GM19438 (cell line): ENCODE data around the gene CPNE2.

Source experiments
- ATAC-seq: cut with Tn5 transposase; IDR thresholded peaks from one replicate; pipeline ENCODE4 v1.9.1; 2021; ENCODE audit warnings: low read depth; ENCODE audit not compliant: unreplicated experiment

Gene CPNE2

GRCh38 chr16:57159447-57159846 is 67.1 kb downstream of the CPNE2 start:
- ATAC-seq = no peak

GRCh38 chr16:57163842-57164241 is 71.5 kb downstream of the CPNE2 start:
- ATAC-seq = no peak

DNA sequence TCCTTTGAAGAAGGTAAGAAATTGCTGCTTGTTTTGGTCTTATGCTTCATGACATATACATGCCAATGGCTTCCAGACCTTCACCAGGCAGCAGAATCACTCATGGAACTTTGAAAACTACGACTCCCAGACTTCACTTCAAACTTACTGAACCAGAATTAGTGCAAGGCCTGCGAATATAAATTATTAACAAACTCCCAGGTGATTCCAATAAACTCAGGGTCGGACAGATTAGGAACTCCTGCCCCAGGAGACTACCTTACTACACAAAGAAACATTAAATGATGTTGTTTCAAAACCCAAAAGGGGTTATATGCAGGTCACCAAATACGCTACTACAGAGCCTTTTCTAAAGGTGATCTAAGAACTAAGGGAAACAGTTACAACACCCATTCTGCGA is 73.1 kb downstream of the CPNE2 start:
- ATAC-seq = no peak

DNA sequence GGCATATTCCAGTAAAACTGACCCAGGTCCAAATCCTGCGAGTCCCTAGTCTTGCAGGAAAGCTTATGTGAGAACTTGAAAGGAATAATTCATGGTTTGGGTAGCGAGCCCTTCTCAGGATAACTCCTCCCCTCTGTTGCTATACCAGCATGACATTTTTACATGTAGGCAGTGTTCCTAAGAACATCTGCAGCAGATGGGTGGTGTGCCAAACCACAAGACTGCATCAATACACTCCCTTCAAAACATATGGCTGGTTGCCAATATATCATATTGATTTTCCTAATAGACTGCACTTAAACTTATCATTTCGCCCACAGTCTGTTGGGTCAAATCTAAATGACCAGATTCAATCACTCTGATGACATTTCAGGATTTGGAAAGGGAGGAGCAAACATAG is 73.6 kb downstream of the CPNE2 start:
- ATAC-seq = no peak

- ATAC-seq = no peak
These were observed 74.1 kb downstream of the CPNE2 start for GRCh38 chr16:57166451-57166850.

- ATAC-seq = no peak
These were observed 74.6 kb downstream of the CPNE2 start for GRCh38 chr16:57166951-57167350.

- ATAC-seq = no peak
These were observed 75.2 kb downstream of the CPNE2 start for GRCh38 chr16:57167538-57167937.

- no peak for ATAC-seq
These were observed 75.6 kb downstream of the CPNE2 start for GRCh38 chr16:57167953-57168352.

GRCh38 chr16:57169327-57169726 is 76.9 kb downstream of the CPNE2 start:
- no peak for ATAC-seq

DNA sequence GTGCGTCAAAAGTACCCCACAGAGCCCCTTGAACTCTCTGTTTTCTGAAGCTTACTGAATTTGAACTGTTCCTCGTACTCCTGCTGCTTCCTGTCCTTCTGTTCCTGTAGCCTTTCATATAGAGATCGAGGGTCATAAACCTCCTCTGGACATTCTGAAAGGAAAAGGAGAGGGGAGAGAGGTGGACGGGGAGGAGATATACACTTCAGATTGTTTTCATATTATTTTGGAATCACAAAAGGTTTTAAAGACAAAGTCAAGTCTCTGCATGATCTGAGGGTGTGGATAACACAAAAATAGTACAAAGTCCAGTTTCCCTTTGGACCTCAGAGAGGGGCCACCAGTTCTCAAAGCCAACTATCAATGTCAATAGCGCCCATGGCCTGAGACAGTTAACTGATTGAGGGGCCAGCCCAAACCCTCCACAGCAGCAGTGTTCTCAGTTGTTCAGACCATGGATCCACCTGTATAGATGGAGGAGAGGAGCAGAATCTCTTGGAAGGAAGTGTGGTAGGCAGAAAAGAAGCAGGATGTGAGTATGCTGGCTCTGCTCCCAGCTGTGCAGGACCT is 80.4 kb downstream of the CPNE2 start:
- no peak for ATAC-seq

DNA sequence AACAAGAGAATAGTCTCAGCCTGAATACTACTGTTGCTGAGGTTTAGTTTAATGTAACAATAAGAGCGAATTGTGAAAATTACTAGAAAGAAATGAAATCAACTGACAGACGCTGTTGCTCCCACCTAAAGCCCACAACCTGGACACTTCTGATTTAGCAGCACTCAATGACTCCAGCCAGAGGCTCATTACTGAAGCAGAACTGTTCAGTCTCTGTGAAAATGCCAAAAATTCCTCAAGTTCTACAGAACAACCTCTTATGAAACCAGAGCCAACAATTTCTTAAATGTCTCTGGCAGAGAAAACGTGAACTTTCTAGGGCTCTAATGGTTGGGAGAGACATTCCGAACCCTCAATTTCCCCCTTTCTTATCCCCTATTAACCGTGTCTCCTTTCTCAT is 83.5 kb downstream of the CPNE2 start:
- ATAC-seq = no peak

DNA sequence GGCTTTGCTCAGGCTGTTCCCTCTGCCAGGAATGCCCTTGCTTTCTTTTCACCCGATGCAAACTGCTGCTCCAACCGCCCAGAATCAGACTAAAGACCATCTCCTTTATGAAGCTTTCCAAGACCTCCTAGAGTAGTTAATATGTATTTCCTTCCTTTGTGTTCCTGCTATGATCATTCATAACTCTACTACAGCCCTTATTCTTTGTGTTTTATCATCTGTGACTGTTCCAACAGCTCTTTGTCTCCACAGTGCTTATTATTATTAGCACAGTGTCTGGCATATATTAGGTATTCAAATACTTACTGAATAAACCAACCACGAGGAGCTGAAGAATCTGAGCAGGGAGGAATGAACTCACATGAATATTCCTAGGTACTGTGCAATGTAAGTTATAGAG is 85.8 kb downstream of the CPNE2 start:
- ATAC-seq = no peak

DNA sequence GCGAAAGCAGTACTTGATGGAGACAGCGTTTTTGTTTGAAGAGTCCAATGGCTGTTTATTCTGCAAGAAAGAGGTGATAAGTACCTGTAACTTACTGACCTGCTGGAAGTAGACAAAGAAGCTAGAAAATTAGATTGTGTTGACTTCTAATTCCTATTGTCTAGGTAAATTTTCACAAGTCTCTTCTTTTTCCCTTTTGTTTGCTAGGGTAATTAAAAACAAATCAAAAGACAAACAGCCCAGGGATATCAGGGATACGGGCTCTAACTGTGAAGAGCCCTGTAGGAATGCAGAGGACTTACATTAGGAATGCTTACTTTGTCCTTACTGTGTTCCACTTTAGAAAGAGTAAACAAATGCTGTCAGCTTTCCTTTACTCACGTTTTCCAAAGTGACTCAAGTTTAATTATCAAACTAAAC is 86.4 kb downstream of the CPNE2 start:
- no peak for ATAC-seq

DNA sequence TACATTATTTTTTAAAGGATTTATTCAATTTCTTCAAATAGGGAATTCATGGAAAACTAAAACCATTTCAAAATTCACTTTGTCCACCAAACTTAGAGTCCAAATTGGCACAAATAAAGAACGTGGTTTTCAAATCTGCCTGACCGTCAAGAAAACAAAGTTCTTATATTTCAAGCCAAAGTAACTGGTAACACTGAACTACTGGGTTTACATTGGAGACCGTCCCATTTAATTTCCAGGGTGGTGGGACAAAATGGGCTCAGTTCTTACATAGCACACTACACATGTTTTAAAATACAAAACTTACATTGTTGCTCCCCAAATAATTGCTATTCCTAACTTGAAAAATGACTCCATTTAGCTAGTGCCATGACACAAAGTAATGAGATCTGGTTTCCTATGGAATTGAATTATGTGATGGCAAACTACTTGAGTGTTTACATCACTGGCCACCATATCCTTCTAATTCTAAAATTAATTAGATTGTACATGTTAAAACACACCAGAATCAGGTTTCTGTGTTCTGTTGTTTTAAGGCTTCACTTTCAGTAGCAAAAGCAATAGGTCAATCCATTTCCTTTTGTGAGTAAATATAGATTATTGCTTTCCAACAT is 86.9 kb downstream of the CPNE2 start:
- ATAC-seq = no peak

- ATAC-seq = no peak
These were observed 91.7 kb downstream of the CPNE2 start for GRCh38 chr16:57184113-57184512.

GRCh38 chr16:57184887-57185445 is 92.6 kb downstream of the CPNE2 start:
- no peak for ATAC-seq

- ATAC-seq = peak; percentile 28
These were observed 93.1 kb downstream of the CPNE2 start for GRCh38 chr16:57185446-57185944.

DNA sequence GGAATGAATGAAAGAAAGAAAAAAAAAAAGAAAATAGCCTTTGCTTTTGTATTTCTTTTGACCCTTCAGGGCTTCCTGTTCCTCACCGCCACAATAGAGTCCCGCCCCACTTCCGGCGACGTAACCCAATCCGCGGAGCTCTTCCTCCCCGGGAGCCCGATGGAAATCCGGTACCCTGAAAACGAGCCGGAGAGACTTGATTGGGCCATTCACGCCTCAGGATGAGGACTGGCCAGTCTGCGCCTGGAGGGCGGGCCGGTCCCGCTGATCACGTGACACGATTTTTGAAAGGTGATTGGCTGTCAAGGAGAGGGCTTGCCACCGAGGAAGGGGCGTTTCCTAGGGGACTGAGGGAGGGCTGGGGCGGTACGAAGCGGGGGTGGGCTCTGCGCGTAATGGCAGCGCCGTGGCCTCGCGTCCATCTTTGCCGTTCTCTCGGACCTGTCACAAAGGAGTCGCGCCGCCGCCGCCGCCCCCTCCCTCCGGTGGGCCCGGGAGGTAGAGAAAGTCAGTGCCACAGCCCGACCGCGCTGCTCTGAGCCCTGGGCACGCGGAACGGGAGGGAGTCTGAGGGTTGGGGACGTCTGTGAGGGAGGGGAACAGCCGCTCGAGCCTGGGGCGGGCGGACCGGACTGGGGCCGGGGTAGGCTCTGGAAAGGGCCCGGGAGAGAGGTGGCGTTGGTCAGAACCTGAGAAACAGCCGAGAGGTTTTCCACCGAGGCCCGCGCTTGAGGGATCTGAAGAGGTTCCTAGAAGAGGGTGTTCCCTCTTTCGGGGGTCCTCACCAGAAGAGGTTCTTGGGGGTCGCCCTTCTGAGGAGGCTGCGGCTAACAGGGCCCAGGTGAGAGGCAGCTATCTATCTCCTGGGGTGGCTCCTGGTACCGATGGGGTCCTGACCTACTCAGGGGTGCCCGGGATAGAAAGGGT is 93.8 kb downstream of the CPNE2 start, which contains the start of the genes PSME3IP1 and RSPRY1:
PSME3IP1 (minus strand) TSS at position 95 of the 927 bp plus-strand sequence. CDS start 12,185 bp downstream, outside the sequence.
RSPRY1 (plus strand) TSS at position 385 of the 927 bp plus-strand sequence. CDS start 18,330 bp downstream, outside the sequence.
- ATAC-seq = peak; percentile 95

DNA sequence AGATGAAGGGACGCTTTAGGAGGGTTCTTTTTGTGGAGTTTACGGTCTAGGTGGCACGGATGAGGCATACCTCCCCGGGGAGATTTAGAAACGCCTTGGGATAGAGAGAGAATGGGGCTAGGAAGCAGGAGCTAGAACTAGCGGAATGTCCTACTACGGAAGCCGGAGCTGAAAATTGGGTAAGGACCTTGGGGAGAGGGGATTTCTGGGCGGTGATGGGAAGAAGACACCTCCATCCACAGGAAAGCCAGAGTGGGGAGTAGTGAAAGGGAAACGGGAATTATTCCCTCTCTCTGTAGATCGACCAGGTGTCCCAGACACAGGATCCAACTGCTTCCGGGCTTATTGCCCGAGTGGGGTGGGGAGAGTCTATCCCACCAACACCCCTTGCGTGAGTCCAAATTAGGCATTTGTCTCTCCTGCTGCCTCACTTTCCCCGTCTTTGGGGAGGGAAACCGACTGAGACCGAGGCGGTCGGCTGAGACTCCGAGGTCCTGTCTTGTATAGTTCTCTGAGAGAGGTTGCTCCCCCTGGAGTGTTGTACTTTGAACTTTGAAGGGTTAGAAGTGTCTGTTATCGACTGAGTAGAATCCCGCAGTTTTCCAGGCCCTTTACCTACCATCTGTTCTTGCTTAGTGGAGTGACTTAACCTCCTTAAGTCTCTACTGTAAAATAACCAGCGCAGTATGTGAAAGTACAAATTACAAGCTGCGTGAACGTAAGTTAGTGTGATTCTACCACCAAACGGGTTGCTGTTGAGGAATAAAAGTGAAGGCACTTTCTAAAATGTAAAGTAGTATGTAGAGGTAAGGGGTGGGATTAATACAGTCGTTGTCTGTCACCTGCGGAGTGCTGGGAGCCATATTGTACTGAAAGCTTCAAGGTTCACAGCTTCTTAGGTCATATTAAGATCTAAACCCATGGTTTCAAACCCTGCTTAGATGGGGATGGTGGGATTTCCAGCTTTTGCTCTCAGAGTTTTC is 94.8 kb downstream of the CPNE2 start:
- no peak for ATAC-seq
